GM19240 (cell line): Measurements from ENCODE around the gene LRP4.
"Not testable (repeated sequence)": the region's sequence is repeated elsewhere in the genome, so short reads cannot be mapped to it uniquely, and the experiment has no call there.

Source experiments
- DNase-seq: peaks from one replicate; pipeline ENCODE4 v3.0.0; 2011; ENCODE audit warnings: low spot score; ENCODE audit not compliant: insufficient read length

LRP4 gene

GRCh38 chr11:46927928-46928327, 9.6 kb upstream of the LRP4 start:
- not testable (repeated sequence) for DNase-seq

DNA sequence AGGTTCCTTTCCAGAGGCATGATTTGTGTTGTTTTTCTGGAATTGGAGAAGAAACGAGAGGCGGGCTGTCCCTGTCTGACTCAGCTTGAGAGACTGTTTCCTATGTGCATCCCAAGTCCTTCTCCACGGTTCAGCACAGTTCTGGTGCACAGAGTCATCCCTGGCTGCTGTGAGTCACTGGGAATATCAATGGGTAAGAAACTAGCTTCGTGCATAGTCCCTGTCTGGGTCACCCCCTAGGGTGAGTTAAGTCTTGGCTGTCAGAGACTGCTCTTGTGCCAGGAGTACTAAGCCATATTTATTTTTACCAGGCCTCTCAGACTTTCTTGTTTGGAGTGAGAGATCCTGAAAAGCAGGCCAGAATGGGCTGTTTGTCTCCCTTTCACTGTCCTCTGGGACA, 2.4 kb upstream of the LRP4 start:
- DNase-seq = no peak

DNA sequence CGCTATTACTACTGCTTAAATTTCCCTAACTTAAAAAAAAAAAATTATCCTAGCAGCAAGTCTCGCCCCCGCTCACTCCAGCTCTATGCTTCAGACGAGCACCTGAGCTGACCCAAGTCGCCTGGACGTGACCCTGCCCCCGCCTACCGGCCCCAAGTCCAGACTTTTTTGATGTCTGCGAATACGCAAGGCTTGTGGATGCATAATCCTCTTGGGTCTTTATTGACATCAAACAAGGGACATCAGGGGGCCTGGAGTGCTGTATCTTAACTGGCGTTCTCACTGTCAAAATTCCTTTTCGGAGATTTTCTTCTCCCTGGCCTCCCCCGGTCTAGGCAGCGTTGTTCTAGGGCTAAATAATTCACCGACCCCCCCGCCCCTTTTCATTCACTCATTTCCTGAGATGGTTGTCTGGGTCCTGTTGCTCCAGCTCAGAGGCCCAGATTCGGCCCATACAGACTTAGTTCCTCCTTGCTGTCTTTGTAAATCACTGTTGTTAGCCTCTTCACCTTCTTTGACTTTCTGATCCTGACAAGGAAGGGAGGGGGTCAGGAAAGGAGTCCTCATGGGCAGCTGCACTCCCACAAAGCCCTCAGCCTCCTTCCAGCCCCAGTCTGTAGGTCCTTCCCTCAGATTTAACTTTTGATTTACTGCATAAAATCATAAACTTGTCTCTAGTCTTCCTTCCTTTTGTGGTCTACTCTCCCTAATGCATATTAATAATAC, 601 bp upstream of the LRP4 start:
- no peak for DNase-seq

DNA sequence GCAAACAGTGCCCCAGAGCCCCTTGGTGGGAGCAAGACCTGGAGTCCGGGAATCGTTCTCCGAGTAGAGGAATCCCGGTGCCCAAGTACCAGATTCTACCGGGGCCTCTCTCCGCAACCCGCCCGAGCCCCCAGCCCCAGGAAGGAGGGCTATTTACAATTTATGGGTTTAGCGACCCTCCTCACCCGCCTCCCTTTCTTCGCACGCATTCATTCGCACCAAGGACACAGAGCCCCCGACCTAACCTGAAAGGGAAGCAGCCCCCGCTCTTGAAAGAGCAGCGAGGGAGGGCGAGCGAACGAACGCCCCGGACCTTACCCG, 628 bp downstream of the LRP4 start:
- DNase-seq = no peak

- DNase-seq = no peak
These were observed 1.1 kb downstream of the LRP4 start for GRCh38 chr11:46917109-46917761.

DNA sequence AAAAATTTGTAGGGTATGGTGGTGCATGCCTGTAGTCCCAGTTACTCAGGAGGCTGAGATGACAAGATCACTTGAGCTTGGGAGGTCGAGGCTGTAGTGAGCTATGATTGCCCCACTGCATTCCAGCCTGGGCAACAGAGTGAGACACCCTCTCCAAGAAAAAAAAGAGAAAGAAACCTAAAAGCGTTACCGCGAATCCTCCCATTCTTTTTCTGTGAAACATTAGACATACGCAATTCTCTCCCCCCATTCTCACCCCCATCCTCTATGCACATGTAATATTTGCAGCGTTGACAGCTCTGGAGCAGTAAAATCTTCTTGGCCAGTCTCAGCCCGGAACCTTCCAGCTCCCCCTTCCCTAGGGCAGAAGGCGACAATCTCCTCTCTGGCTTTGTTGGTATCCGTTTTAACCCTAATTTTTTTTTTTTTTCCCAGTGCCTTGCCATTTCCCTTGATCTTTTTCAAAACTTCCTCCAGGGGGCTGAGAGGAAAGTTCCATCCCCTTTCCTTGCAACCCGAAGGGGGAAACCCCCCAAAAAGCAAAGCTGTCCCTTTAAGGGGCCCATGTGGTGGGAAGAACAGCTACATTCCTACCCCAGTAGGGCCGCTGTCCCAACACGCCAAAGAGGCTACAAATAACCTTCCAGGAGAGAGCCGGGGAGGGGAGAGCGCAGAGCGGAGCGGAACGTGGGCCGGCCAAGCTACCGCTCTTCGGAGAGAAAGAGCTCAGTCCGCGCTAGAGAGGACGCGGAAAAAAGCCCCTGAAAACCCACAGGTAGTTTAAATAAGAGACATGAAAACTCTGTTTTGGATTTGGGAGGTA, 1.9 kb downstream of the LRP4 start:
- no peak for DNase-seq

- DNase-seq = no peak
These were observed 3.4 kb downstream of the LRP4 start for GRCh38 chr11:46914910-46915309.

DNA sequence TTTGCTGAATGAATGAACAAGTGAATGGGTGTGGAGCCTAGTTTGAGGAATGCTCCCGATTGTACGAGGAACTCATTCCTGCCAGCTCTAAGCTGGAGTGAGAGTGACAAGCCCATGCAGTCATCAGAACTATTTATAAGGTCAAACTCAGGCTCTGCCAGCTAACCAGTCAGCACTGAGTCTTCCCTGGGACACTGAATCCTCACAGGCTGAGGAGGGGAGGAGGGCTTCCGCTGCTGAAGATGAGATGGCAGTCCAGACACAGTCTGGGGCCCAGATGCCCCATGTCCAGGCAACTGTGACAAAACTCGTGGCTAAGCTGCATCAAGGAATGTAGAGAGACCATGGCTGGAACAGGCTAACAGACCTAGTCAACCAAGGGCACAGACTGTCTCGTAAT, 4.0 kb downstream of the LRP4 start:
- no peak for DNase-seq

DNA sequence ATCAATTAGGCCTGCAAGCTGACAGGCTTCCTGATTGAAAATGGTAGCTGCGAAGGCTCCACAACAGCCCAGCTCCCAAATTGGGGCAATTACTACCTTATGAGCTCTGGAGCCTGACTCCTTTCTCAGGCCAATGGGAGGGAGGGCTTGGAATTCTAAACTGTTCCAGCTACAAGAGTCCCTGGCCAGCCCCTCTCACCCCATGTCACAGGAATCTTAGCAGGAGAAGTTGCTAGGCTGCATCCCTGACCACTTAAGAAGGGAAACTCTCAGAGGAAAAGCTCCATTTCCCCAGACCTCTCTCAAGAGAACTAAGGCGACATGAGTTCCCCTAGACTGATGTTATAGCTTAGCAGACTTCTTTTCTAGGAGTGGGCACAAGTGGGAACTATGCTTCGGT, 4.9 kb downstream of the LRP4 start:
- DNase-seq = no peak

DNA sequence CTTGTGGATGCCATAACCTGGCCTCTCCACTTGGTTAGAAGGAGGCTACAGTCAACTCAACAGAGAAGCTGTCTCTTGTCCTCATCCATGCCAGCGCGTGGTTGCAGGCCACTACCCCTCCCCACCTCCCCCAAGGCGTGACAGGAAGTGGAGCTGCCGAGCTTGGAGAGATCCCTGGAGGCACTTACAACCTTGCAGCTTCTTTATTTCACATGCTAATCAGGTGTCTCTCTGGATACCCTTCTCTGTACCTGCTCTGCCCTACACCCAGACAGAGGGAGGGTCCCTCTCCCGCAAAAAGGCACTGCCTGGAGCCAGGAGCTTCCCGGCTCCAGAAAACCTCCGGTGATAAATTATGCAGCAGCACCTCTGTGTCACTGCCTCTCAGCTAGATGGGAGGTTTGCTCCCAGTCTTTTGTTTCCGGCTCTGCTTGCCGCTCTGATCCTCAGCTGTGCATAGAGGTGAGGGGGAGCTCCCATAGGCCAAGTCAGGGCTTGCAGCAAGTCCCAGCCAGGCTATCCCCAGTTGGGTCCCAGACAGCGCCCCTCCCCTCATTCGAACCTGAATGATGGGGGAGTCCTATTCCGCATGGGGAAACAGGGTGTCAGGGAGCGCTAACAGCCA, 5.7 kb downstream of the LRP4 start:
- DNase-seq = no peak

GRCh38 chr11:46907606-46908005, 10.7 kb downstream of the LRP4 start:
- no peak for DNase-seq

DNA sequence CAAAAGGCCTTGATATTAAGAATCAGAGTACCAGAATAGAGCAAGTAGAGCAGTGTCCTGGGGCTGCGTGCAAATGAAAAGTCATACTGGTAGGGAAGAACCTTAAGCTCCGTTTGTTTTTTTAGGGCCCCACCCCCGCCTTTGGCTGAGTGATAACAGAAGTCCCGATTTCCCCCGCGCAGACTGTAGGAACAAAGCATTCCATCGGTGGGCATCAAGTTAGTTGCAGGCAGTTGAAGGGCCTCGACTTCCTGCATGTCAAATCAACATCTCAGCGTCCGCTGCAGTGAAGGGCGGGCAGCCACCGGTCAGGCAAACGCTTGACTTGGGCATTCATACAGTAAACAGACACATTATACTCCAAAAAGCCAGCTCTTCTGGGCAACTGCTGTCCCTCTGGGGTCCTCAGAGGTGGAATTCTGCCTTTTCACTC, 11.7 kb downstream of the LRP4 start:
- DNase-seq = no peak

DNA sequence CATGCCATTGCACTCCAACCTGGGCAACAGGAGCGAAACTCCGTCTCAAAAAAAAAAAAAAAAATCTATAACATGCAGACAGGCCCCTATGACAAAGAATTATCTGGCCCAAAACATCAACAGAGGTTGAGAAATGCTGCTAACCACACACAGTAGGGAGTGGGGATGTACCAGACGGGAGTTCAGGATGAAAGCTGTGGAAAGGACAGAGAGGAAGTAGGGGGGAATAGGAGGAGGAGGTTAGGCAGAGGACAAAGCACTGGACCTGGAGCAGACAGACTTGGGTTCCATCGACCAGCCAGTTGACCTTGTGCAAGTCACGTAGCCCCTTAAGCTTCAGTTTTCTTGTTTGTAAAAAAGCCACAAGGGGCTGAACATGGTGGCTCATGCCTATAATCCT, 12.5 kb downstream of the LRP4 start:
- no peak for DNase-seq

DNA sequence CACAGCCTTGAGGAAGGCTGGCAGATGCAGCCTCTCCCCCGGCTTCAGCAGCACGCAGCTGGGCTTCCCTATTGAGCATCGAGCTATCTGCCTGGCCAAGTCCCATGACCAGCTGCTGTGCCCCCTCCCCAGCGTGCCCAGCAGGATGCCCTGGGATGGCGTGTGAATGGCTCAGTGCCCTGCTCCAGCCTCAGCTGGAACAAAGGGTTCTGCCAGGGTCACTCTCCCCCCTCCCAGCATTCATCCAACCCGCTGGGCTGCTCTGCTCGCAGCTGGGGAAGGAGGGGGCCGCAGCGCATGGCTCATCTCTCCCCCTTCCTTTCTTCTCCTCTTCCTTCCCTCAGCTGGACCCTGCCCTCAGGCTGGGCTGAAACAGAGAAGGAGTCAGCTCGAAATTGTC, 14.5 kb downstream of the LRP4 start:
- DNase-seq = no peak

DNA sequence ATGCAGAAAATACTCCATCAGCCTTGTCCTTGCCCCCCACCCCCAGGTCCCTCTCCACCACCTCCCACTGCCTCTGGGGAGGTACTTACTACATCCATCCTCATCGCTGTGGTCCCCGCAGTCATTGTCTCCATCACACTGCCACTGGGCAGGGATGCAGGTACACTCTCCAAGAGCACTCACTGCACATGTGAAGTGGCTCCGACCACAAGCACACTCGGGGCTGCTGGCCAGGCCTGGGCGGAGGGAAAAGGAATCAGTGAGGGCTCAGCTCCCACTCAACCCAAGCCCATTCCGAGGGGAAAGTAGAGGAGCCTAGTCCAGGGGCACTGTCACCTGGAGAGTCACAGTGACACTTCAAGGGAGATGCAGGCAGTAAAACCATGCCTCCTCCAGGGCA, 15.7 kb downstream of the LRP4 start:
- DNase-seq = no peak

DNA sequence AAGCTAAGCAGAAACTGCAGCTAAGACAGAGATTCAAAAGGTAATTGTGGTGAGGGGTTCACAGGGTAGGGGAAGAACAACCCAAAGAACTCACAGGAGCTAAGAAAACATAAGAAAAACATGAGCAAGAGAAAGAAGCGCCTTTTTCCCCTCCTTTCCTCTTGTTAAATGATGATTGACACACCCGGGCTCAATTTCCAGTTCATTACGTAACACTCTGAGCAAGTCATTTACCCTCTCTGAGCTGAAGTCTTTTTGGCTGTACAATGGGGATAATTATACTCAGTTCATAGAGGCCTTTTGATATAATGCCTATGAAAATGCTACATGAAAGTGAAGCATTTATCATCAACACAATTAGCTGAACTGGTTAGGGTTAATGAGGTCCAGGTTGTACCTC, 17.2 kb downstream of the LRP4 start:
- DNase-seq = no peak

GRCh38 chr11:46900091-46900746, 18.1 kb downstream of the LRP4 start:
- no peak for DNase-seq

DNA sequence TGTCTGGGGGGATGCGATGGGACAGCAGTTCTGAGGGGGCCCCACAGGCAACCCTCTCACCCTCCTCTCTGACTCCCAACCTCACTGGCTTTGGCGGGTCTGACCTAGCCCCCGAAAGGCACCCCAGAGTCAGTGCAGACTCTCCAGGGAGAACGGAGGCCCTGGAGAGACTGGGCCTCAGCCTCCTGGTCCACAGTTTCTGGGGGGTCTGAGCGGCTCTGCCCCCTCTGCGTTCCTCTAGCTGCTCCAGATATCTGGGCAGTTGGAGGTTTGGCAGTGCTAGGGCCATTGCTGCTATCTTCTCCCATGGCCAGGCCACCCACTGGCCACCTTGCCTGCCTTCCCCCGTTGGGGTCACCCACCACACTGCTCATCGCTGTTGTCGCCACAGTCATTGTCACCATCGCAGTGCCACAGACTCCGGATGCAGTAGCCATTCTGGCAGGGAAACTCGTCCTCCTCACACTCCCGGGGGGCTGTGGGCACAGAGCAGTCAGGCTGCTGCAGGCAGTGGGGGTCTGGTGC, 18.8 kb downstream of the LRP4 start:
- no peak for DNase-seq

DNA sequence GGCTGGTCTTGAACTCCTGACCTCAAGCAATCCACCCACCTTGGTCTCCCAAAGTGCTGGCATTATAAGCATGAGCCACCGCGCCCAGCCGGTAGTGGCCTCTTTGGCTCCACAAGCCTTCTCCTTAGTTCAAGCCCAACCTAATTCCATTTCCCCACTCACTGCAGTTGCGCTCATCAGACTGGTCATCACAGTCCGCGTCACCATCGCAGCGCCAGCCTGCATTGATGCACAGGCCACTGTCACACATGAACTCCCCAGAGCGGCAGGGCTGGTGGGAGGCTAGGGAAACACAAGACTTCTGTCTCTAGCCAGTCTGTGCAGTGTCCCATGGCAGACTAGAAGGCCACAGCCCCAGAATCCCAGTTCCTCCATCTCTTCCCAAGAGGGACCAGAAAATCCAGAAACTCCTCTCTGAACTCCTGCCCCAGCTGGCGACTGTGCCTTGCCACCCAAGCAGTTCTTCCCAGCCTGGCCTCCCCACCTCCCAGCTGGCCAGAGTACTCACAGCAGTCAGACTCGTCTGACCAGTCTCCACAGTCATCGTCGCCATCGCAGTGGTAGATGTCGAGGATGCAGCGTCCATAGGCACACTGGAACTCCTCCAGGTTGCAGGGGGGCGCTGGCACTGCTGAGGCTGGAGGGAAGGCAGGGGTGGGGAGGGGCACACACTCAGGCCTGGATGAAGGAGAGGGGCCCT, 19.8 kb downstream of the LRP4 start:
- no peak for DNase-seq

- DNase-seq = no peak
These were observed 21.5 kb downstream of the LRP4 start for GRCh38 chr11:46896719-46897406.
